ENCODE data around the gene C2orf72.

Gene C2orf72

DNA sequence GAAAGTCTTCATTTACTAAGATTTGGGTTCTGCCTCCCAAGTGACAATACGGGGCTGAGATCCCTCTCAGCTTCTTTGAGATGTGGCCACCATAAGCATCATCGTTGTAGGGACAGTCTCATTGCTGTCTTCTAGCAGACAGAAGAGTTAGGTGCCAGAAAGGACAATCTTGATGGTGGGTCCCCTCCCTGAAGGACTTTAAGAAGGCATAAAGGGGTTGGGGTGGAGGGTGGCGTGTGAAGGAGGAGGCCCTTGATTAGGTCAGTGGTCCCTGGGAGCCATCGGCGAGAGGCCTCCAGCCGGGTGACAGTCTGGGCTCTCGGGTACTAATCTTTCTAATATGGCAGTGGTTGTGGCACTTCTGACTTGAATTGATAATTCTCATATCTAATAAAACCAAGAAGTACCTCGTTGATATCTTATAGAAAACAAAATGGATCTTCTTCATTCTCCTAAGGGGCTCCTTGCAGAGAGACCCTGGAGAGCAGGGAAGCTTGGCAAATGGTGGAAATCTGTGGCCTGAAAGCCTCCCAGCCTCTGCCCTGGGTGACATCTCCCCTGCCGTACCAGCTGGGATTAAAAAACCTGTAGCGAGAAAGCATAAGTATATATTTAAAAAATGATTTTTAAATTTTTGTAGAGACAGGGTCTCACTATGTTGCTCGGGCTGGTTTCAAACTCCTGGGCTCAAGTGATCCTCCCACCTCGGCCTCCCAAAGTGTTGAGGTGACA, 12.1 kb downstream of the C2orf72 start:
- no peak overlapping the region for H3K4me3 ChIP-seq (ENCODE audit: control insufficient read depth, low read depth, low read length)
- TF ChIP-seq CTCF (conservative IDR thresholded peaks at IDR 0.05; ENCODE audit: control insufficient read depth, insufficient read depth, low read depth, low read length): no peak
- DNase-seq (ENCODE audit: low read depth): no peak

GRCh38 chr2:231050018-231050901, 12.9 kb downstream of the C2orf72 start:
- no peak for DNase-seq (ENCODE audit: low read depth)
- no peak for TF ChIP-seq CTCF (conservative IDR thresholded peaks at IDR 0.05; ENCODE audit: control insufficient read depth, insufficient read depth, low read depth, low read length)
- no peak overlapping the region for H3K4me3 ChIP-seq (ENCODE audit: control insufficient read depth, low read depth, low read length)

GRCh38 chr2:231051116-231051515, 13.8 kb downstream of the C2orf72 start:
- TF ChIP-seq CTCF (conservative IDR thresholded peaks at IDR 0.05; ENCODE audit: control insufficient read depth, insufficient read depth, low read depth, low read length): no peak
- DNase-seq (ENCODE audit: low read depth): no peak
- H3K4me3 ChIP-seq (ENCODE audit: control insufficient read depth, low read depth, low read length): no peak overlapping the region

DNA sequence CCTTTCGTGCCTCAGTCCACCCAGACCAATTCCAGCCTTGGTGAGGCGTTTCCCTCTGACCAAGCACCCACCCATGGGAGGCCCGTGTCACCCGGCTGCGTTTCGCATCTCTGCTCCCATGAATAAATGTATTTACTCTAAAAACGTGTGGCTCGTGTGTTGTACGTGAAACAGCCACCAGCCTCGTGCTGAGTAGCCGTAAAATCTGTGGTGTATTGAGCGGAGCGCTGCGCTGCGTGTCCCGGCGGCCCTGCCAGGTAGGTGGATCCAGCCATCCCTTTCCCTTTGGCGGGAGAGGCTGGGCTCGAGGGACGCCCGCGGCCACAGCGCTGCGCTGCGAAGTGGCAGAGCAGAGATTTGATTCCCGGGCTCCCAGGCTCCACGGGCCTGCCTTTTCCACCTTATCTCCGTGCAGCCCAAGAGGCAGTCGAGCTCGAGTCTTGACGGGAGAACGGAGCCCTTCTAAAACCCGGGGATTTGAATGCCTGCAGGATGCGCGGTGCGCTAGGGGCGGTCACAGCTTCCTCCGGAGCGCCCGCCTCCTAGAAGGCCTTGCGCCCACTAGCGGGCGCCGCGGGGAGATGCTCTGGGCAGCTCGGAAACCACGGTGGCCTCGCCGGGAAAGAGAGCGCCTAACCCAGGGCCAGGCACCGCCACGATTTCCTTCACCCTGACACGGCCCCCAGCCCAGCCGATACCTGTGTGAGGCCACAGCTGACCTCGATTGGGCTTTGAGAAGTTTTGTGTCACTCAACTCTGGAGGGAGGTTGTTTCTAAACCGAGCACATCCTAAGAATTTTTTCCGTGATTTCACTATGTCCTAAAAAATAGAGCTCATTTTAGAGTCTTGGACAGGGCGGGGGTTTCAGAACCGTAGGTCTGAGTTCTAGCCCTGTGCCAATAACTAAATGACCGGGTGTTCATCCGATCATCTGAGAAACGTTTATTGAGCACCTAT, 15.4 kb downstream of the C2orf72 start:
- DNase-seq (ENCODE audit: low read depth): peak; percentile 78
- TF ChIP-seq CTCF (conservative IDR thresholded peaks at IDR 0.05; ENCODE audit: control insufficient read depth, insufficient read depth, low read depth, low read length): peak; percentile 78

DNA sequence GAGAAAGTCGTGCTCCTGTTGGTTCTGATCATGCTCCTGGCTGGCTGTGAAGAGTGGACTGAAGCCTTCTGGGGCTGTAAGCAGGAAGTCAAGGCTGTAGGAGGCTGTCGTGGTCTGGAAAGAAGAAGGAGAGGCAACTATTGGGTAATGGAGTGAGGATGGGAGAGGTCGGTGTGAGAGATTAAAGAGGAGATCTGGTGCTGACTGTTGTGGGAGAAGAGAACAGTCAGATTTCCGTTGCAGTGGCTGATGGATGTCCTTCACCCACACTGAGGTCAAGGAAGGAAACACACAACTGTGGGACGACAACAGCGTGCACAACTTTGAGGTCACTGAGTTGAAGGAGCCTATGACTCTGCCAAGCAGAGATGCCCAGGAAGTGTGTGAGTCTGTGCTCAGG, 16.5 kb downstream of the C2orf72 start:
- DNase-seq (ENCODE audit: low read depth): no peak
- TF ChIP-seq CTCF (conservative IDR thresholded peaks at IDR 0.05; ENCODE audit: control insufficient read depth, insufficient read depth, low read depth, low read length): no peak
- no peak overlapping the region for H3K4me3 ChIP-seq (ENCODE audit: control insufficient read depth, low read depth, low read length)

More for the DNA sequence above, 15.4 kb downstream of the C2orf72 start:
- peak overlapping the region; percentile 63 for H3K4me3 ChIP-seq (ENCODE audit: control insufficient read depth, low read depth, low read length)

Measured in fibroblast of mammary gland (primary cell).